Neural cell (in vitro differentiated cells): ENCODE results near the gene IFIT2. TPM values are rescaled to one million over a fixed set of nuclear protein-coding genes. Genes with fewer than 3 reads are reported as not detected.

Source experiments
- H2AFZ ChIP-seq: fragments of 200-600, 300-800 bp; sonication (generic), shearing (Covaris generic); 2 replicates; pipeline ENCODE4 v1.6.0; 2014; ENCODE audit warnings: low read depth, mild to moderate bottlenecking, antibody characterized with exemption, low read length, moderate library complexity
- H3F3A ChIP-seq: fragments of 200-600 bp; shearing (Covaris generic); 2 replicates; pipeline ENCODE4 v1.6.1; 2016; ENCODE audit warnings: mild to moderate bottlenecking, moderate library complexity, mixed read lengths, antibody characterized with exemption, low read length; ENCODE audit not compliant: insufficient read depth, poor library complexity, severe bottlenecking
- H3K27ac ChIP-seq: fragments of 200-600, 300-800 bp; sonication (generic), shearing (Covaris generic); 2 replicates; pipeline ENCODE4 v1.5.1; 2014; ENCODE audit warnings: mild to moderate bottlenecking, low read length, moderate library complexity
- H3K27me3 ChIP-seq: fragments of 300-800, 200-600 bp; sonication (generic), shearing (Covaris generic); 2 replicates; pipeline ENCODE4 v1.6.0; 2014; ENCODE audit warnings: mild to moderate bottlenecking, low read depth, low read length, moderate library complexity; ENCODE audit not compliant: insufficient read depth
- H3K36me3 ChIP-seq: fragments of 300-800, 200-600 bp; sonication (generic), shearing (Covaris generic); 2 replicates; pipeline ENCODE4 v1.5.1; 2014; ENCODE audit warnings: mild to moderate bottlenecking, antibody characterized with exemption, low read length, moderate library complexity; ENCODE audit not compliant: insufficient read depth
- H3K4me2 ChIP-seq: fragments of 300-800, 200-600 bp; sonication (generic), shearing (Covaris generic); 2 replicates; pipeline ENCODE4 v1.6.0; 2014; ENCODE audit warnings: mild to moderate bottlenecking, low read length
- H3K4me3 ChIP-seq: fragments of 300-800, 200-600 bp; sonication (generic), shearing (Covaris generic); 2 replicates; pipeline ENCODE4 v1.5.1; 2014; ENCODE audit warnings: mild to moderate bottlenecking, low read length, moderate library complexity
- H3K79me2 ChIP-seq: fragments of 200-600 bp; shearing (Covaris generic); replicated peaks from 2 replicates; pipeline ENCODE4 v1.6.0; 2014; ENCODE audit warnings: mild to moderate bottlenecking, low read length, moderate library complexity; ENCODE audit not compliant: insufficient read depth
- H3K9ac ChIP-seq: fragments of 300-800, 200-600 bp; sonication (generic), shearing (Covaris generic); 2 replicates; pipeline ENCODE4 v1.6.1; 2016; ENCODE audit warnings: mild to moderate bottlenecking, low read length, mixed read lengths
- H3K9me2 ChIP-seq: fragments of 200-600 bp; shearing (Covaris generic); 2 replicates; pipeline ENCODE4 v1.6.1; 2016; ENCODE audit warnings: mild to moderate bottlenecking, low read length, mixed read lengths; ENCODE audit not compliant: insufficient read depth
- H3K9me3 ChIP-seq: fragments of 200-600, 300-800 bp; sonication (generic), shearing (Covaris generic); 2 replicates; pipeline ENCODE4 v1.6.1; 2016; ENCODE audit warnings: mild to moderate bottlenecking, mixed run types, low read length, moderate library complexity, mixed read lengths
- H4K20me1 ChIP-seq: fragments of 200-600 bp; shearing (Covaris generic); 2 replicates; pipeline ENCODE4 v1.6.1; 2016; ENCODE audit warnings: mild to moderate bottlenecking, mixed run types; ENCODE audit not compliant: insufficient read depth
- EP300 ChIP-seq: fragments of 450-650 bp; conservative IDR thresholded peaks from 2 replicates; pipeline ENCODE4 v1.6.1; 2014; ENCODE audit warnings: antibody characterized with exemption, mild to moderate bottlenecking, moderate library complexity; ENCODE audit not compliant: poor library complexity, severe bottlenecking
- EZH2 ChIP-seq: fragments of 200-600, 300-800 bp; shearing (Covaris generic), sonication (generic); IDR thresholded peaks from 2 replicates; pipeline ENCODE4 v1.6.1; 2014; ENCODE audit warnings: antibody characterized with exemption, low read length, borderline replicate concordance, mild to moderate bottlenecking; ENCODE audit not compliant: insufficient read depth, poor library complexity, severe bottlenecking
- MXI1 ChIP-seq: fragments of 450-650 bp; conservative IDR thresholded peaks from 2 replicates; pipeline ENCODE4 v1.6.1; 2014; ENCODE audit warnings: antibody characterized with exemption, mild to moderate bottlenecking; ENCODE audit not compliant: poor library complexity, severe bottlenecking
- POLR2AphosphoS5 ChIP-seq: IDR thresholded peaks from 2 replicates; pipeline ENCODE4 v1.6.1; 2012
- RAD21 ChIP-seq: fragments of 450-650 bp; conservative IDR thresholded peaks from 2 replicates; pipeline ENCODE4 v1.6.1; 2014; ENCODE audit warnings: antibody characterized with exemption, mild to moderate bottlenecking, moderate library complexity
- SMC3 ChIP-seq: fragments of 450-650 bp; conservative IDR thresholded peaks from 2 replicates; pipeline ENCODE4 v1.6.1; 2014; ENCODE audit warnings: antibody characterized with exemption, mild to moderate bottlenecking, moderate library complexity; ENCODE audit not compliant: poor library complexity
- TAF1 ChIP-seq: IDR thresholded peaks from 2 replicates; pipeline ENCODE4 v1.6.1; 2012; ENCODE audit warnings: low read depth
- polyA plus RNA-seq: library from polyadenylated mRNA; depleted of rRNA; stranded (reverse); fragments of >200 nt; gene quantifications from 2 replicates; pipeline ENCODE4 v1.2.3, GENCODE V29; 2014
- TF ChIP-seq, protein P1 (sequence below): fragments of 450-650 bp; IDR thresholded peaks from 2 replicates; pipeline ENCODE4 v1.5.1; 2014; ENCODE audit warnings: antibody characterized with exemption, mild to moderate bottlenecking, moderate library complexity; ENCODE audit not compliant: poor library complexity, severe bottlenecking
- TF ChIP-seq, protein P2 (sequence below): IDR thresholded peaks from 2 replicates; pipeline ENCODE4 v1.6.1; 2012; ENCODE audit warnings: borderline replicate concordance

IFIT2 gene
- polyA plus RNA-seq, 1 donor from 2014 or later = 0.26 TPM

DNA sequence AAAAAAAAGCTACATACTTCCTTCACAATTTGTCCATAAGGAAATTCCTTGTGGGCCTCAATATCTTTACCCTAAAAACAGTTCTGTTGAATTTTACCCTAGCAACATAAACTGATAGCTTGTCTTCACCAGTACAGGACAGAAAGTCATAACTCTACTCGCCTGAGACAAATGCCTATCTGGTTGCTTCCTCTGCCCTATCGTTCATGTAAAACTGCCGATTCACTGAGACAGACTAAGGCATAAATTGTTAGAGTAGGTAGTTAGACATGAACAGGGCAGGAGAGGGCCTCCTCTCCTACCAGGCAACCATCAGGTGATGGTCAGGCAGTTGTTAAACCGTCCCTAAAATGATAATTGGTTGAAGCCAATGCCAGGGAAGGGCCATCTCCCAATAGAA lies 51.0 kb downstream of the IFIT2 start:
- Histone ChIP-seq H3F3A (no peaks in the 10 kb centered on the region), H2AFZ (no peak overlapping the region), H3K36me3 (no peaks in the 10 kb centered on the region), H3K4me3 (no peak overlapping the region), H3K9ac (no peak overlapping the region), H3K27me3 (no peaks in the 10 kb centered on the region), H3K4me2 (no peak overlapping the region), H4K20me1 (no peaks in the 10 kb centered on the region), H3K27ac (no peak overlapping the region), H3K9me2 (no peaks in the 10 kb centered on the region), H3K79me2 (no peaks in the 10 kb centered on the region), H3K9me3 (no peaks in the 10 kb centered on the region)
- no peak for TF ChIP-seq MXI1

GRCh38 chr10:89355394-89355931 lies 53.6 kb downstream of the IFIT2 start:
- no peaks in the 10 kb centered on the region for H3K27me3 ChIP-seq
- H3K9ac ChIP-seq = no peak overlapping the region
- no peak overlapping the region for H3K4me3 ChIP-seq
- H2AFZ ChIP-seq = no peak overlapping the region
- no peak overlapping the region for H3K4me2 ChIP-seq
- H3K27ac ChIP-seq = no peak overlapping the region
- TF ChIP-seq EP300 (no peak), SMC3 (no peak), EZH2 (no peak), RAD21 (no peak), POLR2AphosphoS5 (no peak), MXI1 (no peak), TAF1 (no peak)
- TF ChIP-seq, protein P1, sequence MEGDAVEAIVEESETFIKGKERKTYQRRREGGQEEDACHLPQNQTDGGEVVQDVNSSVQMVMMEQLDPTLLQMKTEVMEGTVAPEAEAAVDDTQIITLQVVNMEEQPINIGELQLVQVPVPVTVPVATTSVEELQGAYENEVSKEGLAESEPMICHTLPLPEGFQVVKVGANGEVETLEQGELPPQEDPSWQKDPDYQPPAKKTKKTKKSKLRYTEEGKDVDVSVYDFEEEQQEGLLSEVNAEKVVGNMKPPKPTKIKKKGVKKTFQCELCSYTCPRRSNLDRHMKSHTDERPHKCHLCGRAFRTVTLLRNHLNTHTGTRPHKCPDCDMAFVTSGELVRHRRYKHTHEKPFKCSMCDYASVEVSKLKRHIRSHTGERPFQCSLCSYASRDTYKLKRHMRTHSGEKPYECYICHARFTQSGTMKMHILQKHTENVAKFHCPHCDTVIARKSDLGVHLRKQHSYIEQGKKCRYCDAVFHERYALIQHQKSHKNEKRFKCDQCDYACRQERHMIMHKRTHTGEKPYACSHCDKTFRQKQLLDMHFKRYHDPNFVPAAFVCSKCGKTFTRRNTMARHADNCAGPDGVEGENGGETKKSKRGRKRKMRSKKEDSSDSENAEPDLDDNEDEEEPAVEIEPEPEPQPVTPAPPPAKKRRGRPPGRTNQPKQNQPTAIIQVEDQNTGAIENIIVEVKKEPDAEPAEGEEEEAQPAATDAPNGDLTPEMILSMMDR = no peak
- TF ChIP-seq, protein P2, sequence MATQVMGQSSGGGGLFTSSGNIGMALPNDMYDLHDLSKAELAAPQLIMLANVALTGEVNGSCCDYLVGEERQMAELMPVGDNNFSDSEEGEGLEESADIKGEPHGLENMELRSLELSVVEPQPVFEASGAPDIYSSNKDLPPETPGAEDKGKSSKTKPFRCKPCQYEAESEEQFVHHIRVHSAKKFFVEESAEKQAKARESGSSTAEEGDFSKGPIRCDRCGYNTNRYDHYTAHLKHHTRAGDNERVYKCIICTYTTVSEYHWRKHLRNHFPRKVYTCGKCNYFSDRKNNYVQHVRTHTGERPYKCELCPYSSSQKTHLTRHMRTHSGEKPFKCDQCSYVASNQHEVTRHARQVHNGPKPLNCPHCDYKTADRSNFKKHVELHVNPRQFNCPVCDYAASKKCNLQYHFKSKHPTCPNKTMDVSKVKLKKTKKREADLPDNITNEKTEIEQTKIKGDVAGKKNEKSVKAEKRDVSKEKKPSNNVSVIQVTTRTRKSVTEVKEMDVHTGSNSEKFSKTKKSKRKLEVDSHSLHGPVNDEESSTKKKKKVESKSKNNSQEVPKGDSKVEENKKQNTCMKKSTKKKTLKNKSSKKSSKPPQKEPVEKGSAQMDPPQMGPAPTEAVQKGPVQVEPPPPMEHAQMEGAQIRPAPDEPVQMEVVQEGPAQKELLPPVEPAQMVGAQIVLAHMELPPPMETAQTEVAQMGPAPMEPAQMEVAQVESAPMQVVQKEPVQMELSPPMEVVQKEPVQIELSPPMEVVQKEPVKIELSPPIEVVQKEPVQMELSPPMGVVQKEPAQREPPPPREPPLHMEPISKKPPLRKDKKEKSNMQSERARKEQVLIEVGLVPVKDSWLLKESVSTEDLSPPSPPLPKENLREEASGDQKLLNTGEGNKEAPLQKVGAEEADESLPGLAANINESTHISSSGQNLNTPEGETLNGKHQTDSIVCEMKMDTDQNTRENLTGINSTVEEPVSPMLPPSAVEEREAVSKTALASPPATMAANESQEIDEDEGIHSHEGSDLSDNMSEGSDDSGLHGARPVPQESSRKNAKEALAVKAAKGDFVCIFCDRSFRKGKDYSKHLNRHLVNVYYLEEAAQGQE = no peak
- H3K79me2 ChIP-seq = no peaks in the 10 kb centered on the region
- H4K20me1 ChIP-seq = no peaks in the 10 kb centered on the region
- H3K9me2 ChIP-seq = no peaks in the 10 kb centered on the region
- no peaks in the 10 kb centered on the region for H3K36me3 ChIP-seq
- no peaks in the 10 kb centered on the region for H3K9me3 ChIP-seq
- H3F3A ChIP-seq = no peaks in the 10 kb centered on the region

DNA sequence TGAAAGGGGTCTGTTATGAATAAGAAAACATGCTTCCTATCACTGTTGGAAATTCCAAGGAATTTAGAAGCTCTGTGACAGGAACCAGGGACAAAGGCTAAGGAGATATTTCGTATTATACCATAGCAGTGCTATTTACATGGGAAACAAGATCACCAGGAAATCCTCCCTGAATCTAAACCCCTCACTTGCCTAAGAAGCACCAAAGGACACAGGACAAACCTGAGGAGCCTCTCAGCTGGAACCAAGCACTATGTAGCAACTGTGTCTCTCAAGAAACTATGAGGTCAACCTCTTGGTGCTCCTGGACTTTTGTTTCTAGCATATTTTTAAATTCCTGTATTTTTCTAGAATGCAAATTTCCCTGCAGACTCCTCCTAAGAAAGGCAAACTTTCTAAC lies 55.2 kb downstream of the IFIT2 start:
- H3K9me3 ChIP-seq = no peaks in the 10 kb centered on the region
- H3K9me2 ChIP-seq = no peaks in the 10 kb centered on the region
- no peak overlapping the region for H3K9ac ChIP-seq
- no peaks in the 10 kb centered on the region for H3F3A ChIP-seq
- H3K4me3 ChIP-seq = no peak overlapping the region
- H3K79me2 ChIP-seq = no peaks in the 10 kb centered on the region
- no peaks in the 10 kb centered on the region for H3K36me3 ChIP-seq
- H3K27me3 ChIP-seq = no peaks in the 10 kb centered on the region
- no peak for TF ChIP-seq RAD21
- TF ChIP-seq TAF1 = no peak
- TF ChIP-seq MXI1 = no peak
- TF ChIP-seq EZH2 = no peak
- H3K27ac ChIP-seq = no peak overlapping the region
- no peak overlapping the region for H3K4me2 ChIP-seq
- H4K20me1 ChIP-seq = no peaks in the 10 kb centered on the region
- no peak overlapping the region for H2AFZ ChIP-seq
